Measurements from ENCODE around the gene ZBTB21.

GRCh38 chr21:41995577-41995976, 14.6 kb downstream of the ZBTB21 start:
- TF ChIP-seq CTCF (IDR thresholded peaks at IDR 0.05): no peak
- no peak for TF ChIP-seq POLR2AphosphoS5 (IDR thresholded peaks at IDR 0.05; ENCODE audit: low read depth, low read length)
- TF ChIP-seq REST (IDR thresholded peaks at IDR 0.05; ENCODE audit: insufficient read depth in 1 of 2, low read depth in 2 of 2, low read length in 1 of 2): no peak
